Stimulated activated CD4-positive, alpha-beta T cell treated with anti-CD3 and anti-CD28 coated beads, Interleukin-1b, Interleukin-23, amount 100 ng/mL, for 4 hours (primary cell): ENCODE data around the gene RNF212B.

Experiments
- DNase-seq, 2 donors: peaks; one replicate each; pipeline ENCODE4 v3.0.0-alpha.2; 2020; ENCODE audit warnings: low read depth in 2 of 2

The RNF212B gene

DNA sequence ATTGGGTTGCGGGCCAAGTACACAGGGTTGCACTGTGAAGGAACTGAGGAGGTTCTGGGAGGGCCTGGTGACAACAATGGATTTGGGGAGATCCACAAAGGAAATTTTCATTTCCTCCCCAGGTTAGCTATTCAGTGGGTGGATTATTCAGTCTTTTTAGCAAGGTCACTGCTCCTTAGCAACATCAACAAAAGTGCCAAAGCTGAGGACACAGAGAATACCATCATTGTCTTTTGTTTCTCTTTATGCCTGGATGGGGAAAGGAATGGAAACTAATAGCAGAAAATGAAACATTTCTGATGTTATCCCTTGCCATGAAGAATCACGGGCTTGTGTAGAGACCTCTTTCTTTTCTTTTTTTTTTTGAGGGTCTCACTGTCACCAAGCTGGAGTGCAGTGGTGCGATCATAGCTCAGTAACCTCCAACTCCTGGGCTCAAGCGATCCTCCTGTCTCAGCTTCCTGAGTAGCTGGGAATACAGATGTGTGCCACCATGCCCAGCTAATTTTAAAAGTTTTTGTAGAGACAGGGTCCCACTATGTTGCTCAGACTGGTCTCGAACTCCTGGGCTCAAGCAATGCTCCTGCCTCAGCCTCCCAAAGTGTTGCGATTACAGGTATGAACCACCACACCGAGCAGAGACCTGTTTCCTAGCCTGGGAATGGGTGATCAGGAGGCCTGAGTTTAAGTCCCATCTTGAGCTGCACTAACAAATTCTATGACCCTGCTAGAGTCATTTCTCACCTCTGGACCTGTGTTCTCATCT lies 58.5 kb downstream of the RNF212B start:
- DNase-seq = no peak

DNA sequence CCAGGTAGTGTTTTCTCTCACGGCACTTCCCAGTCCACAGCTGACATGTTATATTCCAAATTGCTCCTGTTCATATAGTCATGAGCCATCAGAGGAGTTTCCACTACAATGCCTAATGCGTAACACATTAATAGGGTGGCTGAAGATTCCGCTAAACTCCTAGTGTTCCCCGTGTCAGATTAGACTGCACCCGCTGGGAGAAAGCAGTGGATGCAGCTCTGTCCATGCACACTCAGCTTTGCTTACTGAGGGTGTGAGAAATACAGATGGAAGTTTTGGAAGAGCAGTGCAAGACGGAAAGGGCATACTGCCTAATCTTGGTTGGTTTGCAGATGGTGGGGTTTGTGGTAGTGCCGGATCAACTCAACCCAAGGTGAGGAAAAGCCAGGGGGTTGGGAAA lies 59.4 kb downstream of the RNF212B start:
- DNase-seq = no peak

DNA sequence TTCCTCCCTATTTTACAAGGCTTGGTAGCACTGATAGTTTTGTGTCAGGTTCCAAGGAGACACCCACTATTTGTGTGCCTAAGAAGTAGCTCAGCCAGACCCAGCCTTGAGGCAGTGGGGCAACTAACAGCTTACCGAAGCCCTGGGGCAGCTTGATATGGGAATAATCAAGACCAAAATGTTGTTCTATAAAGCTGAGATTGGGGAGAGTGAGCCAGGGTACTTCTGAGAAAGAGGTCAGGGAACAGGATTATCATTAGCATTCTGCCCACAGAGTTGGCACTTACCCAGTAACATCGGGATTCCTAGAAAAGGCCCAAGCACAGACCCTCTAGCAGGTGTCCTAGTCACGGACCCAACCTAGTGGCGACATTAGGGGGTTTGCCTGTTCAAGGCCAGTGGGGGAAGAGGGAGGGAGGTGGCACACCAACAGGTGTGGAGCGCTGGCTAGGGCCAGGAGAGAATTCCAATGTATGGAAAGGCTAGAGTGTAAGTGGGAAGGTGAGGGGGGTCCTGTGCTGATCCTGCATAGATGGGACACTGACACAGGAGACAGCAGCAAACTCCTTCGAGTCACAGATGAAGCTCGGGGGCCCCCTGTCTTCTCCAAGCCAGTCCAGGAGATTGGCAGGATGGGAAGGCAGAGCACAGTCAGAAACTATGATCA lies 60.0 kb downstream of the RNF212B start:
- no peak for DNase-seq

DNA sequence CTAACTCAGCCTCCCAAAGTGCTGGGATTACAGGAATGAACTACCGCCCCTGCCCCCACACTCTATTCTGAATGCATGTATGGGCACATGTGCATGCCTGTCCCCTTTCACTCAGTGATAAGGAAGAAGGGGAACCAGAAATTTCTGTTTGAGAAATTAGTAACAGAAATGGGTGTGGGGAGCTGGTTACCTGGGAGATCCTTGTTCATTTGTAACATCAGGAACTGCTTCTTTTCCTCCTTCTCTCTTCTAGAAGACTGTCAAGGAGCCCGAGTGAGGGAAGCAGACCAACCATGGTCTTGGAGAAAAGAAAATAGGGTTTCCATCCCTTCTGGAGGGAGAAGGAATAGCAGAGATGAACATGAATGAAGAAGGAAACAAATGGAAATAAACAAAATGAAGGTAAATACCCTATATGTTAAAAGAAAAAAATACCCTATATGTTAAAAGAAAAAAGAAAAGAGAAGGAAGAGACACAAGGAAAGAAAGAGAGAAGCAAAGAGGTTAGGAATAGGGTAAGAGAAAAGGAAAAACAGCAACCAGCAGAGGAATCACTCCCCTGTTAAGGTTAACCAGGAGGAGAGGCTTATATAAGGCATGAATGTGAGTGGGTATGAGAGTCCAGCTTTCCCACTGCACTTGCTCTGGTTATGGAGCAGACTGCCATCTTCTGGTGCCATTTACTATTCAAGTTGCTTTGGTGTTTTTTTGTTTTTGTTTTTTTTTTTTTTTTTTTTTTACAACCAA lies 61.6 kb downstream of the RNF212B start:
- no peak for DNase-seq

DNA sequence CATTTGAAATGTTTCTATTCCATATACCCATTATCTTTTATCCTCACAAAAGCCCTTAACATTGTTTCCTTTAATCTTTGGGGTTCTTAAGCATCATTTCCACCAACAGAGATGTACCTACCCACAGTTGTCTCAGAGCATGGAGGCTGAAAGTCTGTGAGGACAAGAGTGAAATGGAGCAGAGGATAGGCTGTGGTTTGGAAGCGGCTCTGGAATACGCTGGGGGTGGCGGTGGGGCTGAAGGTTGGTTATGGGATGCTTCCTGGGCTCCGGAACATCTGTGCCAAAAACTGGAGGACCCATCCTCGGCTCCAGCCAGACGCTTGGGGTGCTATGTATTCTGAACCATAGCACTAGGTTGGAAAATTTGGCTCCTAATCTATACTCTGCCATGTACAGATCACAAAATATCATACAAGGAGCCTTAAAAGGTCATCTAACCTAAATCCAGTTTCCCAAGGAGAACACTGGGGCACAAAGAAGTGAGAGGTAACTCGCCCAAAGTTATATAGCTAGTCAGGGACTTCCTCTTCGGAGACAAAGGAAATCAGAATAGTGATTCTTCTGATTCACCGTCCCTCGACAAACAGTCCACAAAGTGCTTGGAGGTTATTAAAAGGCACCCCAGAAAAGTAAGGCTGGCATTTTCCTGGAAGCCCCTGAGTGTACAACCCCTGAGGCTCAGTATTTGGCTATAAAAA lies 62.4 kb downstream of the RNF212B start:
- DNase-seq = no peak

DNA sequence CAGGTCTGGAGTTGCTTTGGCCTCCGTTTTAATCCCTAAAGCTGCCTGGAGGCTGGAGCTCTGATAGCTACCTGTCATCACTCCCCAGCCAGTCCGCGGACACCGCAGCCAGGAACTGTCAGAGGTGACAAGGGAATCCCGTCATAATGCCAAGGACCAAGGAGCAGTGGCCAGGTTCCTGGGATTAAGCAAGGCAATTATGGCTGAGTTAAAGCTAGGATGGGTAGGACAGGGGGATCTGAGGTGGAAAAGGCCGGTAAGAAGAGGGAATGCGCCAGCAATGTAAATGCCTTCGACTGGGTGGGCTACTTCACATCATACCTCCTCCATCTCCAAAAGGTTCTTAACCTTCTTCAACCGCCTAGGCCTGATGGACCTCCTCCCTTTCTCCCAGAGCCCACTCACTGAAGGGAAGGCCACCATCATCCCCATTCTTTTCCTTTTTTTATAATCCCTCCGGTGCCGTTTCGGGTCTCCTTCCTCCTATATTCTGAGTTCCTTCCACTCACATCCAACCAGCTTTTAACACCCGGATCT lies 63.0 kb downstream of the RNF212B start:
- DNase-seq = no peak

DNA sequence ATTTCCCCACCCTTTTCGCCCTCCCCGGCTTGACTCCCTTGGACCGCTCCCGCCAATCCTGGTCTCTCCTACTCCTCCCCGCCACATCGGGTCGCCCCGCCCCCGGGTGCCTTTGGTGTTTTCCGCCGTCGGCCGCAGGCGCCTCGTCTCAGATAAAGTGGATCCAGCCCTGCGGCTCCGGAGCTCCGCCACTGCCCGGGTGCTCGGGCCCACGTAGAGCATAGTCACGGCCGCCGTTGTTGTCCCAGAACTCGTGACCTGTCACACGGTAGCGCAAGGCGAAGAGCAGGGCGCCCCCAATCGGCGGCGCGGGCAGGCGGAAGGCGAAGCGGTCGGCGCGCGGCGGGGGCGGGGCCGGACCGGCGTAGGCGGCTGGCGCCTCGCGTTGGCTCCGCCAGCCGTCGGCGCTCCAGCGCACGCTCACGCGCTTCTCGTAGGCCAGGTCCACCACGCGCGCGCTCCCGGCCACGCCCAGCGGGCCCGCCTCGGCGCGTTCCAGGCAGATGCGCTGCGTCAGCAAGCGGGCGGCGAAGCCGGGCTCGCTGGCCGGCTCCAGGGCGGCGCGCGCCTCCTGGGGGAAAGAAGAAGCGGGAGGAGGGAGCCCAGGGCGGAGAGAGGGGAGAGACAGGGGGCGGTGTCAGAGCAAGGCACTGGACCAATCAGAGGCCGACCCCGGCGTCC lies 63.7 kb downstream of the RNF212B start:
- peak; percentile 91 to 97 for DNase-seq

DNA sequence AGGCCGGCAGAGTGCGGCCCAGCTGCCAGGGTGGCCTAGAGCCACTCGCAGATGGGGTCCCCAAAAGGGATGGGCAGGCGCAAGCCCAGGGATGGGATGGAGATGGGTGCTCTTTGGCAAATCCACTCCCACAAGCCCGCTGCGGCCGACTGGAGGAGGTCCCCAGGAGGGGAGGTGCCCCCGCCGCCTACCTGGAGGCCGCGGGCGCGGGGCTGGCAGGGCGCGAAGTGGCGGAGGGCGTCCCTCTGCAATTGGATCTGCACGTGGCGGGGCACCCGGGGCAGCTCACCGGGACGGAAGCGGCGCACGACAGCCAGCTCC lies 64.2 kb downstream of the RNF212B start:
- DNase-seq = peak in 1 of 2 donors; percentile 41

DNA sequence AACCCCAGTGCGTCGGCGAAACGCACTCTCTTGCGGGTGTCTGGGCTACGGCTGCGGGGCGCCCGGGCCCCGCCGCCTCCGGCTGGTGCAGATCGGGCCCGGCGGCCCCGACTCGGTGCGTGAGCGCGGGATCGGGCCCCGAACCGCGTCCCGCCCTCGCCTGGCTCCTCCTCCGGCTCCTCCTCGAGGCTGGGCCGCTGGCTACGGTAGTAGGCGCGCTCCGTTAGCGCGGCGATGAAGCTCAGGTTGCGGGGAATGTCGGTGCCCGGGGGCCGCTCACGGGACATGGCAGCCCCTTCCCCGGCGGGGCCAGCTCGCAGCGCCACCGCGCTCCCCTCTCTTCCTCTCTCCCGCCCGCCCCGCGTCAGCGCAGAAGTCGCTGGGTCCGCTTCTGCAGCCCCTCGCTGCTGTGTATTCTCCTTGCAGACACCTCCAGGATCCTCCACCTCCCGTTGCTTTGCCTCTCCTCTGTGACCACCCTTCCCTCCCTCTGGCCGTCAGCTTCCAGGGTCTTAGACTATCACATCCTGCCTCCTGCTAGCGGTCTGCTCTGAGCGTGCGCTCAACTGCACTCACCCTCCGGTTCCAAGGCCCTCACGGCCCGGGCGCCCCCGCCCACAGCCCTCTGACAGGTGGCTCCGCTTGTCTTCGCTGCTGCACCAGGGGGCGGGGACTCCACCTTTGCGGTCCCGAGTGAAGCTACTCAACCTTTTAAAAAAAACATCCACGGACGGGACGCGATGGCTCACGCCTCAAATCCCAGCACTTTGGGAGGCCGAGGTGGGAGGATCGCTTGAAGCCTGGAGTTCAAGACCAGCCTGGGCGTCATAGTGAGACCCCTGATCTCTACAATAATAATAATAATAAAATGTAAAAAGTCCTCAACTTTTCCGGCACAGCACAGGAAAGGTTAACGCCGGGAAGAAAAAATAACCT lies 64.8 kb downstream of the RNF212B start, which contains the start of gene PPP1R3E:
Gene PPP1R3E, minus strand, starts transcription at position 570 of the 936 bp plus-strand sequence. Its CDS starts 283 bp downstream, at position 287.
- DNase-seq = peak; percentile 77 to 81

DNA sequence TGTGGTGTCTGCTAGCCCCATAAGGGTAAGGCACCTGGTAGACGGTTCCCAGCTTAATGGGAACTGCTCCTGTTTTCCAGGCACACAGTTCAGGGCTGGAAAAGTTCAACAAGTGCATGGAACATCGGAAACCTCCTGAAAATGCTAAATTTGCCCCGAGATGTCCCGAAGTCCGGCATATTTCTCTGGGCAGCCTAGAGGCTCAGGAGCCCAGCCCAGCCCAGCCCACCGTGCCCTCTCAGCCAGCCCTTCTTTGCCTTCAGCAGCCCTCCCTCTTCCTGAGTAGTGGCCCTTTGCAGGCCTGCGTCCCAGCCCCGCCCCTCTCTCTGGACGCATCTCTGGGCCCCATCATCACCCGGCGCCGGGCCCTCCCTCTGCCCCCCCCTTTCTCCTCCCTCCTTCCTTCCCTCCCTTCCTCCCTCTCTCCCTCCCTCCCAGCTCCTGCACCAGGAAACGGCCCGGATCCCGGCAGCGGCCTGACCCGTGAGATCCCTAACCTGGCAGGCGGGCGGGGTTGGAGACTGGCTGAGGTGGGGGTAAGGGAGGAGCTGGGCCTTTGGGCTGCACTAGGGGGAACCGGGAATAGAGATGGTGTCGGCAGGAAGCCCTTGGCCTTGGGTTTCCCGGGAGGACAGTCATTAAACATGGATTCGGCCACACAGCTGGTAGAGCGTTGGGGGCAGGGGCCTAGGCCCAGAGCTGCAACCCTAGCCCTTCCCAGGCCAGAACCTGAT lies 68.8 kb downstream of the RNF212B start, which contains the start of gene BCL2L2:
Gene BCL2L2, plus strand, starts transcription at position 422 of the 734 bp plus-strand sequence. CDS start 935 bp downstream, outside the sequence.
- no peak for DNase-seq

DNA sequence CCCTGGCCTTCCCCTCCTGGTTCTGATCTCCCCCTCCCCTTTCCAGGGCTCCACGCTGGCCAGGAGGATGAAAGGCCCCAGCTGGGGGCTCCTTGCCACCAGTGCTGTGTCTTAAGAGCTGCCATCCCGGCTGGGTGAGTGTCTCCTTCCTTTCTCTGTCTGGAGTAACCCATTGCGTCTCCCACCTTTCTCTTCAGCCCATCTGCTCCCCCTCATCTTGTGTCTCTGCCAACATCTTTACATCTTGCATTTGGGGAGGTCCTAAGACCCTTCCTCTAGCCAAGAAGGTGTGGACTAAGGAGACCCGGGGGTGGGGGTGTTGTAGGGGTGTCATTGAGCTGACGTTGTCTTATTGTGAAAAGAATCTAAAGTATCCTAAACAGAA lies 69.4 kb downstream of the RNF212B start:
- no peak for DNase-seq

DNA sequence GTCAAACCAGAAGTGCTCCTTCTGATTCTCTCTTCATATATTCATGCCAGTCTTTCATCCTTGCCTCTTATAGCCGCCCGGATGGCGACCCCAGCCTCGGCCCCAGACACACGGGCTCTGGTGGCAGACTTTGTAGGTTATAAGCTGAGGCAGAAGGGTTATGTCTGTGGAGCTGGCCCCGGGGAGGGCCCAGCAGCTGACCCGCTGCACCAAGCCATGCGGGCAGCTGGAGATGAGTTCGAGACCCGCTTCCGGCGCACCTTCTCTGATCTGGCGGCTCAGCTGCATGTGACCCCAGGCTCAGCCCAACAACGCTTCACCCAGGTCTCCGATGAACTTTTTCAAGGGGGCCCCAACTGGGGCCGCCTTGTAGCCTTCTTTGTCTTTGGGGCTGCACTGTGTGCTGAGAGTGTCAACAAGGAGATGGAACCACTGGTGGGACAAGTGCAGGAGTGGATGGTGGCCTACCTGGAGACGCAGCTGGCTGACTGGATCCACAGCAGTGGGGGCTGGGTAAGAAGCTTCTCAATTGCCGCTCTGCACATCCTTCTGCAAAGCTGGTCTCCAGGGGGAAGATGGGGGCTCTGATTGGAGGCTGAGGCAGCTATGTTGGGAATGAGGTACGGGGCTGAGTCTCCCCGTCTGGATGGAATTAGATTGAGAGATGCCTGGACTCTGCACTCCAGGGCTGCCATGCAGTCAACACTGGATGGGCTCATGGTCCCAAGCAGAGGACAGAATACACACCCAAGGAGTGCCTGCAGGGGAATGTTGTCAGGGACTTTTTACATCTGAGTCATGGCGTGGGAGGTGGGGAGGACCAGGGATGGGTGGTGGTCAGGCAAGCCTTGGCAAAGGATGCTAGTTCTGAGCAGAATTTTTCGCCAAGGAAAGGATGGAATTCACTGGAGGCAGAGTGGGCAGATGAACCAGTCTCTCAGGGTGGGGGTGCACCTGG lies 70.2 kb downstream of the RNF212B start:
- no peak for DNase-seq

DNA sequence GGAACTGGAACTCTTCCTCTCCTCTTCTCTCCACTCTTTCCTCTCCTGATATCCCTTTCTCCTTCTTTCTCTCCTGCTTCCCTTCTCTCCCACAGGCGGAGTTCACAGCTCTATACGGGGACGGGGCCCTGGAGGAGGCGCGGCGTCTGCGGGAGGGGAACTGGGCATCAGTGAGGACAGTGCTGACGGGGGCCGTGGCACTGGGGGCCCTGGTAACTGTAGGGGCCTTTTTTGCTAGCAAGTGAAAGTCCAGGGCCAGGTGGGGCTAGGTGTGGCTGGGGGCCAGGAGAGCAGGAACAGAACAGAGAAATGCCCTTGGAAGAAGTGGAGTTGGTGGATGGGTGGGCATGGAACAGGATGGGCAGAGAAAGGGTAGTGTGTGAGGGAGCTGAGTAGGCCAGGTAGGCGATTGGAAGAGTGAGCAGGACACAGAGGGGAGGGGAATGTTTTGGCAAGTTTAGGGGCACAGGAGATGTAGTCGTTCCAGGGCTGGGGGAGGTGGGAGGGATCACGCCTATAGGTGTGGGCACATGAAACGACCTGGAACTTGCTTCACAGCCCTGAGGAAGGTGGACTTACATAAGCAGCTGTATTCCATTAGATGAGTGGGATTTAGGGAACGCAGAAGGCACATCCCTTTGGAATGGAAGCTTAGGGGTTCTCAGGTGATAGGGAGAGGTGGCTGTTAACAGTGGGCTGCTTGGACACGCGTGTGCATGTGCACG lies 71.1 kb downstream of the RNF212B start:
- no peak for DNase-seq

DNA sequence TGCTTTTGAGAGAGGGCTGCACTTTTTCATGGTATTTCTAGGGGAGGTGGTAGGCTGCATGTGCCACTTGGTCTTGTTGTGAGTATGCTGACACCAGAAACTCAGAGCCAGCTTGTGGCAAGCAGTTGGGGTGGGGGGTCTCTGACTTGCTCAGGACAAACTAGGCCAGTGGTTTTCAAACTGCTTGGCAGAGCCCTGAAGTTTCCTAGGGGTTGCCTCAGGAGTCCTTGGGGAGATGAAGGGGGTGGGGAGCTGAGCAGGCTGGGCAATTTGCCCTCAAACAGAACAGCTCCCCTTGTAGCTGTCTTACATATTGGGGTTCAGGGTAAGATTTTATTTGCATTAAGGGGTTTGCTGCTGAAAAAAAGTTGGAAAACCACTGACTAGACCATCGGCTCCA lies 72.8 kb downstream of the RNF212B start:
- no peak for DNase-seq

DNA sequence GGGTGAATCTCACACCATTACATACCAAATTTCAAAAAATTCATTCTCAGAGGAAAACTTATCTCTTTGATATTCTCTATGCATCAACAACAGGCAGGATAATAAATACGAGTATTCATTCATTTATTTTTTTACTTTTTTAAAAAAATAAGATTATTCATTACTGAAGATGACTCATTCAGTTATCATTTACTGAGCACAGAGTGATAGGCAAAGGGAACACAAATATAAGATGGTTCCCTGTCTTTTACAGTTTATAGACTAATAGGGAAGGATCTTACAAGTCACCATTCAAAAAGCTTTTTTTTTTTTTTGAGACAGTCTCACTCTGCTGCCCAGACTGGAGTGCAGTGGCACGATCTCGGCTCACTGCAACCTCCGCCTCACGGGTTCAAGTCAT lies 78.6 kb downstream of the RNF212B start:
- no peak for DNase-seq

DNA sequence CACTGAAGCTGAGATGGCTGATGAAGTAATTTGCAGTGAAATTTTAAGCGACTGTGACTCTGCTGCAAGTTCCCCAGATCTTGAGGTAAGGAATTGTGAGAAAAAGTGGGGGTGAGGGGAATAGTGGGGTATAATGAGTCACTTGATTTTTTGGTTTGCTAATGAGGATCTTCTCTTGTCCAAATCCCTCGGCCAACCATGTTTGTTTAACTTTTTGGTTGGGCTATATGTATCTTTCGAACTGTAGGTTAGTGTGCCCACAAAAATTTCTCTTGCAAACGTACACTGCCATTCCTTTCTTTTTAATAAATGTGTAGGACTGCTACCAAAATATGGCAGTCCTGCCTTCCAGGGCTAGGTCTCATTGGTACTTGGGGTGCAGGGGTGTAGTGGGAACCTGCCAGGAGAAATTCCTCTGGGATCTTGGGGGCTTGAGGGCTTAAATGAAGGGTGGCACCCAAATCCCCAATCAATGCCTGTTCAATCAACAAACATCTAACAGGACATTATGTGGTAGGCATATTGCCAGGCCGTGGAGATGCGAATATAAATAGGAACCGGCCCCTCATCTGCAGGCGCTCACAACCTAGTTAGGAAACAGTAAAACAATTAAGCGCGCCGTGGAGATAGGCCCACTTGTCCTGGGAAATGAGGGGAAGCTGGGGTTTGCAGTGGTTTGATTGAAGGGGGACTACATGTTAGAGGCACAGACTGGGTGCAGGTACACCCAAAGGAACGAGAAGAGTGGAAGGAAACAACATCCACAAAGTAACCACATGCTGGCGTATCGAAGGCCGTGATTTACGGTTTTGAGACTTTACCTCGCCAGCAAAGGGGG lies 82.2 kb downstream of the RNF212B start:
- no peak for DNase-seq
